ENCODE data around the gene NPBWR2.

The NPBWR2 gene, protein sequence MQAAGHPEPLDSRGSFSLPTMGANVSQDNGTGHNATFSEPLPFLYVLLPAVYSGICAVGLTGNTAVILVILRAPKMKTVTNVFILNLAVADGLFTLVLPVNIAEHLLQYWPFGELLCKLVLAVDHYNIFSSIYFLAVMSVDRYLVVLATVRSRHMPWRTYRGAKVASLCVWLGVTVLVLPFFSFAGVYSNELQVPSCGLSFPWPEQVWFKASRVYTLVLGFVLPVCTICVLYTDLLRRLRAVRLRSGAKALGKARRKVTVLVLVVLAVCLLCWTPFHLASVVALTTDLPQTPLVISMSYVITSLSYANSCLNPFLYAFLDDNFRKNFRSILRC

DNA sequence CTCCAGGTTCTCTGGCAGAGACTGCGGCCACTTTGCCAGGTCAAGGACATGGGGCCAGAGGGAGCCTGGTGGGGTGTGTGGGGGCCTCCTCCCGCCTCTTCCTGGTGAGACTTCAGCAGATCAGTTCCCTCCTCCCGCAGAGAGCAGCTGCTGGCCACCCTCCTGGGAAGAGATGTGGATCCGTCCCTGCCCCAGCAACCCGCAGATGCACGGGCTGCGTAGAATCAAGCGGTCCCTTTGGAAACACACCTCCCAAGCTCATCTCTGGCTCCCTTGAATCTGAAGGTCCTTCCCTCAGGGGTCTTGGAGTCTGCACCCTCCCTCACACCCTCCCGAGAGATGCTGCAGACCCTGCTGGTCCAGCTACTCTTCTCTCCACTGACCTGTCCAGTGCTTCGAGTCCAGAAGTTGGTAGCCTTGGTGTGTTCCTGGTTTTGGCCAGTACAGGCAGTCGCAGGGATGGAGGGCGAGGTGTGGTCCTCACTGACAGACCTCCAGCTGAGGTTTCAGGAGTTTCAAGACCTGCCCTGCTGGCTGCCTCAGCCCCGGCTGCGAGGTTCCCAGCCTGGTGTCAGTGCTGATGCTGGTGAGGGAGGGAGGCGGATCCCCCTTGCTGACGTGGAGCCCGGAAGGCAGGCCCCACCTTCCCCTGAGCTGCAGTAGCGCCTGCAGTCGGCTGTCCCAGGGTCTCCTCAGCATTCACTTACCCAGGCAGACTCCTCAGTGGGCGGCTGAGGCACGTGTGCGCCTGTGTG lies at the start of gene NPBWR2:
Gene NPBWR2, minus strand, starts transcription at position 585 of the 755 bp plus-strand sequence. CDS start 734 bp downstream, outside the sequence.
- no peak for DNase-seq

DNA sequence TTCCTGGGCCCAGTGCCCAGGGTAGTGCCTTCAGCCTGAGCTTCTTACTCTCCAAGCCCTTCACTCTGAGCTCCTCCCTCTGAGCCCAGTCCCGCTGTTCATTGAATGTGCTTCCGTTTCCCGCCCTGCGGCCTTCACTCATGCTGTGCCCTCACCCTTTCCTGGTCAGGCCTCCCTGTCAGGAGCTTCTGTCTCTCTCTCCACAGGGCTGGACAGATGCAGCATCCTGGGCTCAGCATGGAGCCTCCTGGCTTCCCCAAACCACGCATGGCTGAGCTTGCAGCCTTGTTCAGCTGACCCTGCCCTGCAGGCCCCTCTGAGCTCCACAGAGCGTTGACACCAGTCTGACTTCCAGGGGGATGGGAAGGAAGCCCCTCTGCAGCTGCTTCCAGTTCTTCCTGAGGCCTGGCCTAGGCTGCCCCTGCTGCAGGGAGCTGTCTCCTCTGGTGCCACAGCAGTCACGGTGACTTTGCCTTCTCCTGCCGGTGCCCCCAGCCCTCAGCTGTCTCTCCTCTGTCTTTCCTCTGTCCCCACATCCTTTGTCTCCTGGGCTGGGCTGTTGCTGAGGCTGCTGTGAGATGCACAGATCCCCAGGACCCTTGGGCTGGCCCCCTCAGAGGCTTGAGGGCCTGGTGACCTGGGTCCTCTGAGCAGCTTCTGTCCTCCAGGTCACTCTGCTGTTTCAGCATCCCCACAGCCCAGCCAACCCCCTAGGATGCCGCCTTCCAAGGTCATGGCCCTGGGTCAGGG lies 48.9 kb upstream of the NPBWR2 start:
- DNase-seq = no peak

DNA sequence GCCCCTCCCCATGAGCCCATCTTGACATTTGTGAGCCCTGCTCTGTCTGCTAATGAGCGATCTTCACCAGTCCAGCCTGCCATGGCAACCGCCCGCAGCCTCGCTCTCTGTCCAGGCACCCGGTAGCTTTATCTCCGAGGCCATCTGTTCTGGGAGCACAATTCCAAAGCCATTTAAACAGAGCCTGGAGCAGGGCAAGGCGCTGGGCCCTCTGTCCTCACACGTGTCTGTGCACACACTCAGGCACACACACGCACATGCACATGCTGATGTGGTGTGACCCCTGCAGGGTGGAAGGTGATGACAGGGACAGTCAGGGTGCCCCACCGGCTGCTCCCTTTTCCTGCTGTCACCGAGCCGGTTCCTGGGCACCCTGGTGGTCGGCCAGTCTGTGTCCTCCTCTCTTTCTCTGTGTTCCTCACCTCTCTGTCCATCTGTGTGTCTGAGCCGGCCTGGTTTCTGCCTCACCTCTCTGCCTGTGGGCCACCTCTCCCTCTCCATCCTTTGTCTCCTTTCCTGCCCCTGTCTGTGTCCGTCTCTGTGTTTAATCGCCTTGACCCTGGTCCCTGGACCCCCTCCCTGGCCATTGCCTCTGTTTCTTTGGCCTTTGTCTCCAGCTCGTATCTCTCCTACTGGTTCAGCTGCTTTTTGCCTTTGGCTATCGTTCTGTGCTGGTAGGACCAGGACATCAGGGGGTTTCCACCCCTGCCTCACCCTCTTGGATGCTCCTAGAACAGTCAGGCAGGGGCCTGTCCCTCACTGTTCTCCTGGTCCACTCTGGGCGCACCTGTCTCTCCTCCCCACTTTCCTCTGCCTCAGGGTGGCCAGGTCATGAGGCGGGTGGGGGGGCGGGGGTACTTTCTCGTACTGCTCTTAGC lies 48.1 kb upstream of the NPBWR2 start:
- DNase-seq = no peak

DNA sequence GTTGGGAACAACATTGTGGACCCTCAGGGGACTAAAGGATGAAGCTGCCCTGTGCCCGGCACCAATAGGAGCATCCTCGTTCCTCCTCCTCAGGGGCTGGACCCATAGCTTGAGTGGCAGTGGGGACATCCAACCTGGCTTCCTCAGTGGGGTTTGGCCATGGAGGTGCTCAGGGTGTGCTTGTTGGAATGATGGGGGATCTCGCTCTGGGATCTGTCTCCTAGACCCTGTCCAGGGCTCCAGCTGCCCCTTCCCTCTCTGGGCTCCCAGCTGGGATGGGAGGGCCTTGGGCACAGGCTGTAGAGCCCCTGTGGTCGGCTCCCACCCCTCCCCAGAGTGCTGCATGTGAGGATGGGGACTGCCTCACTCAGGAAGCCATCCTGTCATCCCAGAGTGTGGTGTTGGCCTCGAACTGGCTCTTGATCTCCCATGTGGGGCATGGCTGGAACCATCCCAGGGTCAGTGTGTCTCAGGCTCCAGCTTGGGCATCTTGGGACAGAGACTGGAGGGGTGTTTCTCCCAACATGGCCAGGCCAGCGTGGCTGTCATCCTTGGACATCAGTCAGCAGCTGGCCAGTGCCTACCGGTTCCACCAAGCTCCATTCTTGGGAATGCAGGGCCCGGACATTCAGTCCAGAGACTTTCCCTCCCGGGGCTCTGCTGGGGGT lies 47.4 kb upstream of the NPBWR2 start:
- DNase-seq = no peak

DNA sequence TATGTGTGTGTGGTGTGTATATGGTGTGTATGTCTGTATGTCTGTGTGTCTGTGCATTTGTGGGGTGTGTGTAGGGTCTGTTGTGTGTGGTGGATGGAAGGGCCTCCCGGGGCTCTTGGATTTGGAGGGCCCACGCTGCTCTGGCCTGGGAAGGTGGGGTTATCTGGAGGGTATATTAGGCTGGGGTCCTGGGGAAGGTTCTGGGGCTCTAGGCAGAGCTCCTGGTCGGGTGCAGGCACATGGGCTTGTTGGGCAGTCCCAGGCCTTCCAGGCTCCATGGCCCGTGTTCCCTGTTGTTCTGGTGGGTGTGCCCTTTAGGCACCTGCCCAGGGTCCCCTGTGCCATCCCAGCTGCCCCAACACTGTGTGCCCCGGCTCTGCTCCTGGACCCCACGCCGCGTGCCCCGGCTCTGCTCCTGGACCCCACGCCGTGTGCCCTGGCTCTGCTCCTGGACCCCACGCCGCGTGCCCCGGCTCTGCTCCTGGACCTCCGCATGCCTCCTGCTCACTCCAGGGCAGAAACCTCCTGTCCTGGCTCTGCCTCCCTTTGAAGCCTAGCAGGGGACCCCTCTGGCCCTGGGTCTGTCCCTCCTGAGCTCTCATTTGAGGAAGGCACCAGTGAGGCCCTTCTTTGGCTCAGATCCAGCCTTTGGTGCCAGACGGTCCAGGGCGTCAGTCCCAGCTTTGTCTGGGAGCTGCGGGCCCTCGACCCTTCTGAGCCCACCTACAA lies 46.7 kb upstream of the NPBWR2 start:
- no peak for DNase-seq

DNA sequence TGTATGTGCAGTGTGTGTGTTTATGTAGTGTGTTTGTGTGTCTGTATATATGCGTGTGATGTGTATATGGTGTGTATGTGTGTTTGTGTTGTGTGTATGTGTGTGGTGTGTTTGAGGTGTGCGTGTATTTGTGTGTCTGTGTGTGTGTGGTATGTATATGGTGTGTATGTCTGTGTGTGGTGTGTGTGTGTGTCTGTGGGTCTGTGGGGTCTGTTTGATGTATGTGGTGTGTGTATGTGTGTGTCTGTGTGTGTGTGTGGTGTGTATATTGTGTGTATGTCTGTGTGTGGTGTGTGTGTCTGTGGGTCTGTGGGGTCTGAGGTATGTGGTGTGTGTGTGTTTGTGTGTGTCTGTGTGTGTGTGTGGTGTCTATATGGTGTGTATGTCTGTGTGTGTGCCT lies 46.0 kb upstream of the NPBWR2 start:
- no peak for DNase-seq

DNA sequence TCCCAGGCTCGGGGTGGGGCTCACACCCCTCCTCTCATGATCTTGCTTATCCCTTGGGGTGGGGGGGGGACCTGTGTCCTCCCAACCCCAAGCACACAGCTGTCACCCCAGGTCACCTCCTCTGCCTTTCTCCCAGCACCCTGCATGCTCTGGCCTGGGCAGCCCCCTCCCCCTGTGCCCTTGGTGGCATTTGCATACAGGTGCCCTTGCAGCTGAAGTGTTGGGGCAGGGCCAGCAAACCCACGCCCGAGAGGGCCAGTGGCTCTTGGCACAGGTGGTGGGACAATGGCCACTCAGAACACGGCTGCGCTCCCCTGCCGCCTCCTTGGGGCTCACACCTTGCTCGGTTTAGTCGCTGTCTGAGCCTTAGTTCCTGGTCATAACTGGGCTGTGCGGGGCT lies 45.5 kb upstream of the NPBWR2 start:
- no peak for DNase-seq

DNA sequence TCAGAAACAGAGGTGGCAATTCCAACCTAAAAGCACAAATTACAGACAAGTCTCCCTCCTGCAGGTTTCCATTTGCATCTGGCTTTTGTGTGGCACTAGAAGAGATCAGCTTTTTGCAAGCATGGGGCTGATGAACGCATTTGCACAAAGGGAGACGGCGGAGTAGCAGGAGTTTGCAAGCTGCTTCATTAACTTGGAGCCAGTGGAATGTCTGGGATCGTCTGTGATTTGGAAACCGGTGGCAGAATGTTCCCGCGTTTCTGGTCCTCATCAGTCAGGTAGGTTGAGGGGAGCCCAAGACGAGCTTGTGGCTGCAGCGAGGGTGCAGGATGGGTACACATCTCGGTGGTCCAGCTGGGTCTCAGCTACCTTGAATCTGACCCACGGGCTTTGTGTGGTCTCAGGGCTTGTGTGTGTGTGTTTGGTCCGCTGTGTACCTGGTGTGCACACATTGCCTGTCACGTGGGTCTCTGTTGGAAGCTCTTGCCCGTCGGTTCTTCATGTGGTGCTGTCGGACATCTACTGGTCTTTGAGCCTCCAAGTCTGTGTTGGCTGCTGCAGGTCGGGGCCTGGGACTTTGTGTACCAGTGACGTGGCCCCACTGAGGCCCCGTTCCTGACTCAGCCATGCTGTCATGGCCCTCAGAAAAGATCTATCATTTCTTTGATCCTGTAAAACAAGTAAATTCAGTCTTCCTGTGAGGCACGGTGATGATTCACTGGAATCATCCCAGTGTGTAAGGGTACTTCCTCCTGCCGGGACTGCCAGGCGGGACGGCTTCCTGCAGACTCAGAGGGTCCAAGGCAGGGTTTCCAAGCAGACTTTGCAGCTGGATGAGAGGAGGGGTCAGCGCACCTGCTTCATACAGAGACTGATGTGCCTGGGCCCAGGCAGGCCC lies 44.5 kb upstream of the NPBWR2 start:
- DNase-seq = no peak

DNA sequence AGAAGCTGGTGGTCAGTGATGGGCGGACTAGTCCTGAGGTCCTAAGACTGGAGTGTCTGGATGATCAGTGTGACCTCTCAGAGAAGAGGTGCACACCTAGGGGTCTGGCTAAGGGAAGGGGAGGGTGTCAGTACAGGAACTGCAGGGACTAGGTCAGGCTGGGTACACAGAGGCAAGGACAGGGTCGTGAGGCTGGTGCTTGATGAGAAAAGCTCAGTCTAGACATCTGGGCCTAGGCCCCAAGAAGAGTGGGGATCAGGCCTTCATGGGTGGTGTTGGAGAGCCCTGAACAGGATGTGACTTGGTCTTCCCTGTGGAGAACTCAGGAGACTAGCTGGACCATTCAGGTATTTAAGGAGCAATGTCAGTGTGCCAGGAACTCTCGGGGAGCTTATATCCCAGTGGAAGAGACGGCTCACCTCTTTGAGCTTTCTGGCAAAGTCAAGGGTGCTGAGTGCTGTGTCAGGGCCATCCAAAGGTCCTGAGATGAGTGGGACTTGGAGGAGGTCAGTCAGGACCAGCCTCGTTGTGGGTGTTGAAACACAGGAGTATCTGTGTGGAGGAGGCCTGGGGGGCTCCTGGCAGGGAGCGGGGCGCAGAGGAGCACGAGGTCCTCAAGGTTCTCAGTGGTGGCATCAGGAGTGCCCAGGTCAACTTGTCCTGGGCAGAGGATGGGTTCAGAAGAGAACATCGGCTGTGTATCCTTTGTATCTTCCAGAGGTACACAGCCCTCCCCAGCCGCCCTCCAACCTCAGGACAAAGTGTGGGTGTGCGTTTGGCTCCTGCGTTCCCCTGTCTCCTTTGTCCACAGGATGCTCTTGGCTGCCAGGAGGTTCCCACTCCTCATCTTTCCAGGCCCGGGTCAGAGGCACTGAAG lies 43.6 kb upstream of the NPBWR2 start:
- DNase-seq = no peak

DNA sequence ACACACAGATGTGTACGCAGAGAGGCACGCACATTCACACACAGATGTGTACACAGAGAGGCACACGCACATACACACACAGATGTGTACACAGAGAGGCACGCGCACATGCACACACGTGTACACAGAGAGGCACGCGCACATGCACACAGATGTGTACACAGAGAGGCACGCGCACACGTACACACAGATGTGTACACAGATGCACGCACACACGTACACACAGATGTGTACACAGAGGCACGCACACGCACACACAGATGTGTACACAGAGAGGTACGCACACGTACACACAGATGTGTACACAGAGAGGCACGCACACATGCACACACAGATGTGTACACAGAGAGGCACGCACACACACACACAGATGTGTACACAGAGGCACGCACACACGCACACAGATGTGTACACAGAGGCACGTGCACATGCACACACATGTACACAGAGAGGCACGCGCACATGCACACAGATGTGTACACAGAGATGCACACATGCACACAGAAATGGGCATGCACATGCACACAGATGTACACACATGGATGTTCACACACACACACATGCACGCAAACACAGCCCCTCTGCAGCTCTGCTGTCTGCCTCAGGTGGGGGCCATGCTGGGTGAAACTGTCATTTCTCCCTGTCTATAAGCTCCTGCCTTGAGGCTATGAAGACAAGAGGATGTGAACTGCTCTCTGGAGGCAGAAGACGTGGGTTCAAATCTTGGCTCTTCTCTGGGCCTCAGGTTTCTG lies 42.6 kb upstream of the NPBWR2 start:
- no peak for DNase-seq

DNA sequence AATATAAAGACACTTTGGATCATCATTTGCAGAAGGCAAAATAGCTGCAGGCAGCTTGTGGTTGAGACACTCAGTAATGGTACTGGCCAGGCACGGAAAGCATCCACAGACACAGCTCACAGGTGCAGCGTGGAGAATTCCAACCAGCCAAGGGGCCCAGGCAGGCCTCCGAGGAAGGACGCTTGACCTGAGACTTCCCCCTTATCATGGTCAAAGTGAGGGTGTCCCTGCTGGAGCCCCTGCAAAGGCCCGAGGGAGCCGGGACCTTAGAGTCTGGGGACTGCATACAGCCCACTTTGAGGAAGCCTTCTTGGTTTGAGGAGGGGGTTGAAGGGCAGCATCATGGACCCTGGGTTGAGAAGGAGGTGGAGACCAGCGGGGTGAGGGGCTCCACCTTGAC lies 41.8 kb upstream of the NPBWR2 start:
- DNase-seq = no peak

DNA sequence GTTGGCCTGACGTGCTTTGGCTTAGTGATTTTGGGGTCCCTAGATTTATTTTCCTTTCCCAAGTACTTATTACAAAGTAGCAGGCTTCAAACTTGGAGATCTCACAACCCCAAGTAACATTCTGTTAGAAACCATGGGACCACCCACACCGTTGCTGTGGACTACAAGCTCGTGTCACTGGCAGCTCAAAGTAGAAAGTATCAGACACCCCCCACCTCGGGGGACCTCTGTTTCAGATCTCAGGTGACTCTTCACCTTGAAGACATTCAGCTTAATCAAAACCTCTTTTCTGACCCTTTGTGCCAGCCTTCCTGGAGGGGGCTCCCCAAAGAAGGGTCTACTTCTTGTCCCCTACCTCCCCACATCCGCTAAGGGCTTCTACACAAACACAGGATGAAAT lies 41.2 kb upstream of the NPBWR2 start:
- DNase-seq = no peak

DNA sequence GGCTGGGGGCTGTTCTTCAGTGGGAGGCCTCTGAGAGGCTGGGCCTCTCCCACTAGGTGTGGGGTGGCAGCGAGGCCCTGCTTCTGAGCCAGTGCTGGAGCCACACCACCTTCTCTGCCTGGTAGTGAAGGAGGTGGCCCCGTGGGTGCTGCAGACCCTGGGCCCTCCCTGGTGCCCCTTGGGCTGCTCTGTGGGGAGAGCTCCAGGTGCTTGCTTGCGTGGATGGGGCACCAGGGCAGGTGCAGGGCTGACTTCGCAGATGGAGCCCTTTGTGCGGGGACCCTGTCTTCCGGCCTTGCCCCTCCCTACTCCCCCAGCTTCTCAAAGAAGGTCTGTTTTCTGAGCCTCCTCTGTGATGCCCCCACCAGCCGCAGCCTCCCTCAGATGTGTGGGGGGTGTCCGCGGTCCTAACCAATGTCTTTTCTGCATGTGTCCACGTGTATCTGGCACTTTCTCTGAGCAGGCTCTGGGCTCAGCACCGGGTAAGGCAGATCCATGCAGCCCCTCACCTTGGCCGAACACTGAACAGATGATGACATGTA lies 39.6 kb upstream of the NPBWR2 start:
- no peak for DNase-seq

DNA sequence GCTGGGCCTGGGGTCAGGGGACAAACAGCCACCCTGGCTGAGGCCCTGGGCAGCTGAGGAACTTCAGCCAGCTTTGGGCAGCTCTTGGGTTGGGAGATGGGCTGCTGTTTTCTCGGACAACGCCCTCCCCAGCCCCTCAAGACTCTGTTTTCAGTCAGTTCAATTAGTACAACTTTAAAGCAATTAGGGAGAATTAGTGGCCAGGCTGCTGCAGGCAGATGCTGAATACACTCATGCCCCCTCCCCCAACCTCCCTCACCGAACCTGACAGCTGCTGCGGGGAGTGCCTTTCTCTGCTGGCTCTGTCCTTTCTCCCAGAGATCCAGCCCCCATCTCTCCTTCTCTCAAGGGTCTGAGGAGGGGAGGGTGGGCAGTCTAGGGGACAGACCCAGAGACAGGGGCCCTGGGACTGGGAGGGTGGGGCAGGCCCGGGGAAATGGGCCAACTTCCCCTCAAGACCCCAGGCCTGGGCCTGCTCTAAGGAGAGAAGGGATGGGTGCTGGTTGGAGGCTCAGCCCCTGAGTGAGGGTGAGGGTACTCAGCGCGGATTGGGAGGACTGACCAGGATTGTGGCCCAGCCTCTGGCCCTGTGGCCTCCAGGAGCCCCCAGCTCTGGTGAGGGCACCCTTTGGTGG lies 39.1 kb upstream of the NPBWR2 start:
- DNase-seq = no peak

DNA sequence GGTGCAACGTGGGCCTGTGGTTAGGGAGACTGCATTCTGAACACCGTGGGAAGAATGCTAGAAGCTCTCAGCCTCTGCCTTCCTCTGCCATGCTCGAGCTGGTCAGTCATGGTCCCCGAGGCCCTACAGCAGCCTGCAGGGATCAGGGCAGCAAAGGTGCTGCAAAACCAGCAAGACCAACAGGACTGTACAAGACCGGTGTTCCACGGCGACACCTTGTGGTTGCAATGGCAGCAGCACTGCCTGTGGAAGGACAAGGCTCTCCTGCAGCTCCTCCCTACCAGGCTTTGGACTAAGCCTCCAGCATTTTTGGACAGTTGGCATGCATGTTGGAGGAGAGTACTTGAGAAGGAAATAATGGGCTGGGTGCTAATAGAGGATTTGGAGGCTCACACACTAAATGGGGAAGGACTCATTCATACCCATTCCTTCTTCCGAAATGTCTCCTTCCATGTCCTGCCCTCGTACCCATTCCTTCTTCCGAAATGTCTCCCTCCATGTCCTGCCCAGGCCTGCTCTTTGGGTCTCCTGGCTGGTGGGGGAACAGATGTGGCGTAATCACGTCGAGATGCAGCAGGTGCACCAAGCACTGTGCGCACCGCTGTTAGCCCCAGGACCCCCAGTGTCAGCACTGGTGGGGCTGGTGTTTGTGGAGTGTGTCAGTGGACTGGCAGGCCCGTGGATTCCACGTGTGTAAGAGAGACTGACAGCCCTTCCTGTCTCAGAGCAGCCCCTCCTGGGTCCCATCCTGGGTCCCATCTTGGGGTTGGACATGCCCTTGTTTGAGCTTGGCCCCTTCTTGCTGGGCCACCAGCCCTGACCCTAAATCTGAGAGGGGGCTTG lies 38.3 kb upstream of the NPBWR2 start:
- DNase-seq = no peak

DNA sequence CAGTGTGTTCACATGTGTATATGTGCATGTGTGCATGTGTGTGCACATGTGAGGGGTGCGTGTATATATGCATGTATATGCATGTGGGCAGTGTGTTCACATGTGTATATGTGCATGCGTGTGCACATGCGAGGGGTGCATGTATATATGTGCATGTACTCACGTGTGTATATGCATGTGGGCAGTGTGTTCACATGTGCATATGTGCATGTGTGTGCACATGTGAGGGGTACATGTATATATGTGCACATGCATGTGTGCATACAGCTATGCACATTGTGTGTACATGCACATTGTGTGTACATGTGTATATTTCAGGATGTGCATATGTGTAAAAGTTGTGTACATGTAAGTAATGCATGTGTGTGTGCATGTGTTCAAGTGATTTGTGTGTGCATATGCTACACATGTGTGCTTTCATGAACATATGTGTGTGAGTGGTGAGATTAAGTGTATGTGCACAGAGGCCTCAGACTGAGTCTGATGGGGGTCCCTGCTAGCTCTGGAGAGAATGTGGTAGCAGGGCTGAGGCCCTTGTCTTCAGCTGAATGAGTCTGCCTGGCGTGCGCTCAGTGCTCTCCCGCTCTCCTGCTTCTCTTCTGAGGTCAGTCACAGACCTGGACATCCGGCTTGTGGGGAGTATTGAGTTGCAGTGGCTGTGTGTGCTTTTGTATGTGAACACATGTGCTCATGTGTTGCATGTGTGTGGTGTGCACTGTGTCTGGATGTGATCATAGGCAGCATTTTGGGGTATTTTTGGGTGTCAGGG lies 37.0 kb upstream of the NPBWR2 start:
- DNase-seq = no peak
